Ovary (tissue), 3 donors: ENCODE data around the gene CCL13.

Experiments
- CTCF ChIP-seq, 3 donors: fragments of 450-650 bp in 2 of 3; fragments of 200-600 bp in 1 of 3; IDR thresholded peaks; one replicate each; pipeline versions ENCODE4 v1.5.1 to v1.8.0; 2016 to 2022; ENCODE audit warnings: antibody characterized with exemption in 3 of 3, mild to moderate bottlenecking in 1 of 3
- POLR2A ChIP-seq: fragments of 450-650 bp; IDR thresholded peaks from one replicate; pipeline ENCODE4 v1.6.1; 2017; ENCODE audit warnings: antibody characterized with exemption, mild to moderate bottlenecking, moderate library complexity
- donor health status: DM: no; HTN: no; CAD: no.

- TF ChIP-seq POLR2A (no peak), CTCF (IDR thresholded peaks at IDR 0.05) (no peak)
Measured at GRCh38 chr17:34386697-34387550, 30.6 kb downstream of the CCL13 start.
